ENCODE measurements around the gene HMBS.
A peak's percentile ranks its signal among the peaks of the same experiment; 100 is the strongest.

DNA sequence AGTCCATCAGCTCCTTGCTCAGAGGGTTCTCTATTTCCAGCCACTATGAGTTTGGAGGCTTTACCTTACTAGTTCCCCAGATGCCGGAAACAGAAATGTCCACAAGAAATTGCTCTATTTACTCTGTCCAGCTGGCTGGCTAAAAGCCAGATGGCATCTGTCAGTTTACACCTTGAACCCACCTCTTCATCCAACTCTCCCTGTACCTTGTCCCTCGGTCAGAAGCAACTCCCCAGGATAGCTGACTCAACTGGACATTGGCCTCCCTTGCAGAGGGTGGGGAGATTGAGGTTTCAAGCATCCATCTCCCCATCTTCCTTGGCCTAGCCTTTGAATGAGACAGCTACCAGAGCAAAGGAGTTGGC is 24.2 kb downstream of the HMBS start:
- TF ChIP-seq, protein P1, sequence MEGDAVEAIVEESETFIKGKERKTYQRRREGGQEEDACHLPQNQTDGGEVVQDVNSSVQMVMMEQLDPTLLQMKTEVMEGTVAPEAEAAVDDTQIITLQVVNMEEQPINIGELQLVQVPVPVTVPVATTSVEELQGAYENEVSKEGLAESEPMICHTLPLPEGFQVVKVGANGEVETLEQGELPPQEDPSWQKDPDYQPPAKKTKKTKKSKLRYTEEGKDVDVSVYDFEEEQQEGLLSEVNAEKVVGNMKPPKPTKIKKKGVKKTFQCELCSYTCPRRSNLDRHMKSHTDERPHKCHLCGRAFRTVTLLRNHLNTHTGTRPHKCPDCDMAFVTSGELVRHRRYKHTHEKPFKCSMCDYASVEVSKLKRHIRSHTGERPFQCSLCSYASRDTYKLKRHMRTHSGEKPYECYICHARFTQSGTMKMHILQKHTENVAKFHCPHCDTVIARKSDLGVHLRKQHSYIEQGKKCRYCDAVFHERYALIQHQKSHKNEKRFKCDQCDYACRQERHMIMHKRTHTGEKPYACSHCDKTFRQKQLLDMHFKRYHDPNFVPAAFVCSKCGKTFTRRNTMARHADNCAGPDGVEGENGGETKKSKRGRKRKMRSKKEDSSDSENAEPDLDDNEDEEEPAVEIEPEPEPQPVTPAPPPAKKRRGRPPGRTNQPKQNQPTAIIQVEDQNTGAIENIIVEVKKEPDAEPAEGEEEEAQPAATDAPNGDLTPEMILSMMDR (IDR thresholded peaks at IDR 0.05), result no peak
- TF ChIP-seq POLR2AphosphoS5 (IDR thresholded peaks at IDR 0.05) (peak in 2 of 3 donors; percentile 24 to 44), EP300 (IDR thresholded peaks at IDR 0.05; ENCODE audit: low read depth) (no peak)

Measured in transverse colon (tissue), 4 donors.